RWPE1 (cell line): Measurements from ENCODE around the gene COL4A6.

Source experiments
- CTCF ChIA-PET: fragments of 350-600 bp; sonication (Branson Sonifier 250); formaldehyde crosslinking; extraction: SDS; loops from one replicate; lab custom pipeline; 2021; lab: Yijun Ruan, JAX
- POLR2A ChIA-PET: fragments of 400-600 bp; formaldehyde crosslinking; extraction: SDS; loops from one replicate; lab custom pipeline; 2020; ENCODE audit warnings: antibody characterized with exemption; ENCODE audit not compliant: low non-redundant PET; lab: Yijun Ruan, JAX
- DNase-seq: peaks from one replicate; pipeline ENCODE4 v3.0.0; 2012; ENCODE audit warnings: low spot score
- H3K27ac ChIP-seq: fragments of 450-650 bp; 2 replicates; pipeline ENCODE4 v1.5.1; 2017
- CTCF ChIP-seq: fragments of 450-650 bp; conservative IDR thresholded peaks from 2 replicates; pipeline ENCODE4 v1.5.1; 2017; ENCODE audit warnings: low read depth, mild to moderate bottlenecking

The COL4A6 gene

DNA sequence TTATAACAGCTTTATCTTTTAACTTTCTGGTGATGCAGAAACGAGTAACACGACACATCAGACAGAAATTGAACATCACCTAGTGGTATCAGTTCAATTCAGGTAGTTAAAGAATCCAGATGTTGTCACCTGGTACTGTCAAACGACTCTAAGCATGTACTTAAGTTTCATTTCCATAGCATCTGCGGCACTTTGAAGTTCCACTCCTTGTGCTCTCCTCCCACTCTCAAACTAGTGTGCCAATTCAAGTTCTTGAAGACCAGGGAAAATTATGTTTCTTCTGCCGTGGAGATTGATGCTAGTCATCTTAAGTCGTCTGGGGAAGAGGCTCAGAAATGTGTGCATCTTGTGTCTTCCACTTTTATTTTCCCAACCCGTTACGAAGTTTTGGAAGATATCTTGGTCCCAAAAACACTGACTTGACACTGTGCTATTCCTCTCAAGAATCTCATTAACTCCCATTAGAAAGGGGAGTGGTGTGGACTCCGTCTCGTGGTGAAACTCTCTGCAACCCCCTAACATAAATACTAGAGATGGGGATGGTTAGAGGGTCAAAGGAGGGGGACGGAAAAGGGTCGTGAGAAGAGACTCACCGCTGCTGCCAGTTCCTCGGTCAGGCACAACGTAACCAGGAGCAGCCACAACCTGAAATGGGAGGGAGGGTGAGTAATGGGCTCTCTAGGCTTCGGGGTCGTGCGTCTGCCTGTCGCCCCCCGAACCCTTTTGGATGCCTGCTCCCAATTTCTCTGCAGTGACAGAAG is 693 bp downstream of the COL4A6 start:
- ChIA-PET POLR2A (no interaction called here), CTCF (no interaction called here)
- DNase-seq: no peak
- H3K27ac ChIP-seq: peak overlapping the region; percentile 80
- TF ChIP-seq CTCF: no peak

DNA sequence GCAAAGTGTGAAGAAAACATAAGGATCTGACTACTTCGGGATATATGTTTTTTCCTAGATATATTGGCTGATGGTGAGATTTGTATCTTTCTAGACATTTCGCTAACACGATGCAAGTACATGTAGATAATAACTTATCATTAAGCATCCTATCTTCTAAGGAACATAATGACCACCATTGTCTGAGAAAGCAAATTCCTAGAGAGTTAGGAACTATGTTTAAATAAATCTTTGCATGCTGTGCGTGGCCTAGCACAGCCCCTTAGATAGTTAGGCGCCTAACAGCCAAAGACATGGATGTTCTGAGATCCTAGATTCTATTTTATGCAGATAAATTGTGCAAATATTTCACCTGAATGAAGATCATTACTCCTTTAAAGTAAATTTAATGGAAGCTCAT is 3.0 kb downstream of the COL4A6 start:
- POLR2A ChIA-PET: no interaction called here
- CTCF ChIA-PET: no interaction called here
- DNase-seq: no peak
- no peak for TF ChIP-seq CTCF
- H3K27ac ChIP-seq: no peak overlapping the region

DNA sequence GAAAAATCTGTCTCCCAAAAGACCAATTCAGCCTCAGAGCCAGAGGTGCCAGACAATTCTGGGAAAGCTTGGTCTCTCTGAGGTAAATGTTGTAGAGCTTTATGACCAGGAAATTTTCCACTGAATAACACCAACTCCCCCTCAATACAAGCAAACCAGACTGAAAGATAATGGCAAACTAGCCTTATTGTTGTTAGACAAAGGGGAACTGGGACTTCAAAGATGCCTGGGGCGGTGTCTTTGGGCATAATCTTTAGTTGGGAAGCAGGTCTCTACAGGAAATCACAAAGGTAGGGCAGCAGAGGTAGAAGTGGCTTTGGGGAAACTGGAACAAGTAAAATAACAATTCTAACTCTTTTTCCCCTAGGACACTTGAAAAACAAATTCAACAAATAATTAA is 12.0 kb downstream of the COL4A6 start:
- TF ChIP-seq CTCF: no peak
- H3K27ac ChIP-seq: no peak overlapping the region
- POLR2A ChIA-PET: no interaction called here
- DNase-seq: no peak
- CTCF ChIA-PET: no interaction called here

DNA sequence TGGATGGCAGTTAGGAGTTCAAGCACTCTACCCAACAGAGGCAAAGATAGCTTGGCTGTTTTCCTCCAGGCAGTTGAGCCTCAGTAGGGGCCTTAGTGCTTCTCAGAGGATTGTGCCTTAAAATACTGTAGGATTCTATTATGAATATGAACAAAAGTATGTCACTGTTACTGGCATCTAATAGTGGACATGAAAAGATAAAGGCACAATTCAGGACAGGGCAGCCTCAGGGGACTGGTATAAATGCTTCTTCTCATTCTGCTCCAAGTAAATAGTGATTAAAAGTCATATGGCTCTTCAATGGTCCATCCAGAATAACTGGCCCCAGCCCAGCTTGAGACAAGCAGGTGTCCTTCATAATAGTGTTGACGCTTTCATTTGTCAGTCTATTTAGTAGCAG is 17.7 kb downstream of the COL4A6 start:
- TF ChIP-seq CTCF: no peak
- POLR2A ChIA-PET: no interaction called here
- DNase-seq: no peak
- H3K27ac ChIP-seq: no peak overlapping the region
- CTCF ChIA-PET: interaction anchor here (0.8 kb wide), 1 partner anchor 8 kb away, joined by 3 read pairs; no protein-coding TSS in a partner anchor

DNA sequence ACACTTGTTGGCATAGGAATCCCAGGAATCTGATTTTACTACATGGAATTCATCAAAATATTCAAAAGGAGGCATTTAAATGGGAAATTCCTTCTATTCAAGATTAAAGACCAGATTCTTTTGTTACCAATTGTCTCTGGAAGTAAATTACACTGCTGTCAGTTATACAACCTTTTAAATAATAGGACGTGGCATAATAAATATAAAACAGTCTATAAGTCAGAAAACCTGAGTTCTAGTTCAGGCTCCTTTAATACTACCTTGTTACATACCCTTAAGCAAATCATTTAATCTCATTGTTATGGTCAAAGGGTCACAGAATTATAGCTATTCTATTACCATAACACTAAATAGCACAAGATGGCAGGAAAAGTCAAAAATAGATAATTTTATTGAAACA is 18.8 kb downstream of the COL4A6 start:
- CTCF ChIA-PET: interaction anchor here (0.6 kb wide), 1 partner anchor 40 kb away, joined by 5 read pairs; no protein-coding TSS in a partner anchor
- TF ChIP-seq CTCF: no peak
- POLR2A ChIA-PET: no interaction called here

GRCh38 chrX:108417257-108417656 is 21.0 kb downstream of the COL4A6 start:
- DNase-seq: no peak
- ChIA-PET POLR2A (no interaction called here), CTCF (no interaction called here)
- no peak for TF ChIP-seq CTCF
- no peak overlapping the region for H3K27ac ChIP-seq

More for the DNA sequence above, 18.8 kb downstream of the COL4A6 start:
- DNase-seq: no peak
- H3K27ac ChIP-seq: no peak overlapping the region
